PC-3 (cell line): ENCODE data around the gene RABGAP1. TPM values are rescaled to one million over a fixed set of nuclear protein-coding genes. Genes with fewer than 3 reads are reported as not detected.

Source experiments
- ATAC-seq: fragments of 200-7000 bp; cut with Tn5 transposase; 2 replicates; pipeline ENCODE4 v1.9.1; 2020; ENCODE audit warnings: mild to moderate bottlenecking, moderate library complexity
- BruUV-seq: library from RNA; stranded (reverse); fragments of 400-500 nt; replicated peaks from 2 replicates; lab custom pipeline; 2021; lab: Mats Ljungman, UMichigan
- CTCF ChIA-PET: fragments of 300-600 bp; sonication (Branson Sonifier 250); formaldehyde crosslinking; loops from one replicate; lab custom pipeline; 2022; ENCODE audit warnings: antibody characterized with exemption; lab: Charles Lee
- POLR2A ChIA-PET: fragments of 300-600 bp; sonication (Branson Sonifier 250); formaldehyde crosslinking; loops from one replicate; lab custom pipeline; 2022; ENCODE audit warnings: antibody characterized with exemption; ENCODE audit not compliant: unreplicated experiment; lab: Charles Lee
- DNase-seq: peaks from one replicate; pipeline ENCODE4 v3.0.0-alpha.2; 2015
- H2AFZ ChIP-seq: fragments of 300-600 bp; sonication (generic); 2 replicates; pipeline ENCODE4 v1.6.0; 2016; ENCODE audit warnings: antibody characterized with exemption, low read length
- H3F3A ChIP-seq: fragments of 300-600 bp; sonication (generic); one replicate; pipeline ENCODE4 v1.6.0; 2017; ENCODE audit warnings: antibody characterized with exemption, low read length, control low read depth, mild to moderate bottlenecking; ENCODE audit not compliant: unreplicated experiment
- H3K27ac ChIP-seq: fragments of 300-600 bp; sonication (generic); 2 replicates; pipeline ENCODE4 v1.5.1; 2016; ENCODE audit warnings: mild to moderate bottlenecking, low read length
- H3K27me3 ChIP-seq: fragments of 300-600 bp; sonication (generic); 2 replicates; pipeline ENCODE4 v1.6.1; 2016; ENCODE audit warnings: low read length, mixed read lengths
- H3K36me3 ChIP-seq: fragments of 300-600 bp; sonication (generic); 2 replicates; pipeline ENCODE4 v1.6.1; 2016; ENCODE audit warnings: low read depth, mixed run types, low read length, mixed read lengths
- H3K4me1 ChIP-seq: fragments of 300-600 bp; sonication (generic); 2 replicates; pipeline ENCODE4 v1.5.1; 2016; ENCODE audit warnings: low read length; ENCODE audit not compliant: insufficient read depth
- H3K4me2 ChIP-seq: fragments of 300-600 bp; sonication (generic); 2 replicates; pipeline ENCODE4 v1.6.0; 2016; ENCODE audit warnings: low read length
- H3K4me3 ChIP-seq: fragments of 300-600 bp; sonication (generic); 2 replicates; pipeline ENCODE4 v1.5.1; 2016; ENCODE audit warnings: mild to moderate bottlenecking, low read length, mixed read lengths
- H3K79me2 ChIP-seq: fragments of 300-600 bp; sonication (generic); 2 replicates; pipeline ENCODE4 v1.6.1; 2017; ENCODE audit warnings: low read length, mixed read lengths
- H3K9ac ChIP-seq: fragments of 300-600 bp; sonication (generic); 2 replicates; pipeline ENCODE4 v1.6.0; 2016; ENCODE audit warnings: mild to moderate bottlenecking, low read length
- H3K9me2 ChIP-seq: fragments of 300-600 bp; sonication (generic); replicated peaks from 2 replicates; pipeline ENCODE4 v1.6.1; 2016; ENCODE audit warnings: mixed run types, low read length, mixed read lengths
- H3K9me3 ChIP-seq: fragments of 300-600 bp; sonication (generic); 2 replicates; pipeline ENCODE4 v1.6.1; 2016; ENCODE audit warnings: low read length, mixed read lengths
- H4K20me1 ChIP-seq: fragments of 300-600 bp; sonication (generic); 2 replicates; pipeline ENCODE4 v1.6.1; 2016; ENCODE audit warnings: low read length, mixed read lengths
- CTCF ChIP-seq: fragments of 300-600 bp; sonication (generic); conservative IDR thresholded peaks from 2 replicates; pipeline ENCODE4 v1.5.1; 2017; ENCODE audit warnings: antibody characterized with exemption, low read depth, mild to moderate bottlenecking, low read length
- EZH2 ChIP-seq: fragments of 300-600 bp; sonication (generic); IDR thresholded peaks from one replicate; pipeline ENCODE4 v1.6.1; 2017; ENCODE audit warnings: antibody characterized with exemption, mild to moderate bottlenecking, low read length; ENCODE audit not compliant: unreplicated experiment
- EZH2phosphoT487 ChIP-seq: fragments of 300-600 bp; sonication (generic); IDR thresholded peaks from 2 replicates; pipeline ENCODE4 v1.6.1; 2018; ENCODE audit warnings: mild to moderate bottlenecking, antibody characterized with exemption, low read length, borderline replicate concordance
- intact Hi-C: fragments of 100-400 bp; cut with micrococcal nuclease; formaldehyde crosslinking; loops from 2 replicates; pipeline ENCODE4 v1.9.0; 2023
- total RNA-seq: library from RNA; depleted of rRNA; stranded (reverse); fragments of >200 nt; gene quantifications from 2 replicates; pipeline ENCODE4 v1.2.3, GENCODE V29; 2014

Gene RABGAP1
- total RNA-seq, 1 experiment from 2014 or later, result 16.5 TPM

GRCh38 chr9:123034881-123035510, 94.2 kb downstream of the RABGAP1 start:
- H3K9me3 ChIP-seq, result no peaks in the 10 kb centered on the region
- no peak overlapping the region for H3K4me3 ChIP-seq
- no peaks in the 10 kb centered on the region for H3F3A ChIP-seq
- no peaks in the 10 kb centered on the region for H3K79me2 ChIP-seq
- intact Hi-C loops, result no loop called here
- TF ChIP-seq EZH2 (no peak), CTCF (no peak), EZH2phosphoT487 (no peak)
- H3K4me1 ChIP-seq, result no peaks in the 10 kb centered on the region
- H3K9ac ChIP-seq, result no peak overlapping the region
- H2AFZ ChIP-seq, result no peak overlapping the region
- H3K27me3 ChIP-seq, result no peaks in the 10 kb centered on the region
- ATAC-seq, result no peak
- BruUV-seq, result no TSS peak
- H3K4me2 ChIP-seq, result no peak overlapping the region
- H4K20me1 ChIP-seq, result no peaks in the 10 kb centered on the region
- ChIA-PET POLR2A (no interaction called here), CTCF (no interaction called here)
- no peak overlapping the region for H3K27ac ChIP-seq
- no peak for DNase-seq
- no peaks in the 10 kb centered on the region for H3K9me2 ChIP-seq
- H3K36me3 ChIP-seq, result no peaks in the 10 kb centered on the region; the same call in 1 of the 2 replicates

GRCh38 chr9:123035791-123036190, 95.0 kb downstream of the RABGAP1 start:
- intact Hi-C loops, result no loop called here
- H3K9me2 ChIP-seq, result no peaks in the 10 kb centered on the region
- H3K4me3 ChIP-seq, result no peak overlapping the region
- no peaks in the 10 kb centered on the region for H3K27me3 ChIP-seq
- H3K9me3 ChIP-seq, result no peaks in the 10 kb centered on the region
- DNase-seq (no peak), ATAC-seq (no peak)
- H2AFZ ChIP-seq, result no peak overlapping the region
- no TSS peak for BruUV-seq
- TF ChIP-seq EZH2 (no peak), CTCF (no peak)
- no peak overlapping the region for H3K4me2 ChIP-seq
- no peaks in the 10 kb centered on the region for H3K4me1 ChIP-seq
- CTCF ChIA-PET, result no interaction called here
- POLR2A ChIA-PET, result no interaction called here
- no peaks in the 10 kb centered on the region for H3F3A ChIP-seq
- no peak overlapping the region for H3K9ac ChIP-seq
- no peak overlapping the region for H3K27ac ChIP-seq
- no peaks in the 10 kb centered on the region for H3K79me2 ChIP-seq
- no peaks in the 10 kb centered on the region; the same call in 1 of the 2 replicates for H3K36me3 ChIP-seq
- H4K20me1 ChIP-seq, result no peaks in the 10 kb centered on the region

- ATAC-seq (no peak), DNase-seq (no peak)
- H2AFZ ChIP-seq, result no peak overlapping the region
- H3K79me2 ChIP-seq, result no peaks in the 10 kb centered on the region
- CTCF ChIA-PET, result no interaction called here
- no peak overlapping the region for H3K9ac ChIP-seq
- H3K36me3 ChIP-seq, result no peaks in the 10 kb centered on the region; the same call in none of the 2 replicates
- no peaks in the 10 kb centered on the region for H3F3A ChIP-seq
- H3K4me3 ChIP-seq, result no peak overlapping the region
- no peaks in the 10 kb centered on the region for H4K20me1 ChIP-seq
- H3K27me3 ChIP-seq, result no peaks in the 10 kb centered on the region
- intact Hi-C loops, result no loop called here
- H3K9me3 ChIP-seq, result no peaks in the 10 kb centered on the region
- H3K27ac ChIP-seq, result no peak overlapping the region
- POLR2A ChIA-PET, result no interaction called here
- no peaks in the 10 kb centered on the region for H3K4me1 ChIP-seq
- no TSS peak for BruUV-seq
- H3K4me2 ChIP-seq, result no peak overlapping the region
- TF ChIP-seq EZH2phosphoT487 (no peak), CTCF (no peak)
- no peaks in the 10 kb centered on the region for H3K9me2 ChIP-seq
These were observed 96.2 kb downstream of the RABGAP1 start for GRCh38 chr9:123036893-123037545.
